ENCODE measurements around the gene HSD17B13. TPM values are rescaled to one million over a fixed set of nuclear protein-coding genes. Genes with fewer than 3 reads are reported as not detected.

Gene HSD17B13
- total and polyA plus RNA-seq, 2 of the 13 experiments (the other 11 are each of a cell fraction or from before 2014, with no cell fraction given) = 0.04 to 0.15 TPM

DNA sequence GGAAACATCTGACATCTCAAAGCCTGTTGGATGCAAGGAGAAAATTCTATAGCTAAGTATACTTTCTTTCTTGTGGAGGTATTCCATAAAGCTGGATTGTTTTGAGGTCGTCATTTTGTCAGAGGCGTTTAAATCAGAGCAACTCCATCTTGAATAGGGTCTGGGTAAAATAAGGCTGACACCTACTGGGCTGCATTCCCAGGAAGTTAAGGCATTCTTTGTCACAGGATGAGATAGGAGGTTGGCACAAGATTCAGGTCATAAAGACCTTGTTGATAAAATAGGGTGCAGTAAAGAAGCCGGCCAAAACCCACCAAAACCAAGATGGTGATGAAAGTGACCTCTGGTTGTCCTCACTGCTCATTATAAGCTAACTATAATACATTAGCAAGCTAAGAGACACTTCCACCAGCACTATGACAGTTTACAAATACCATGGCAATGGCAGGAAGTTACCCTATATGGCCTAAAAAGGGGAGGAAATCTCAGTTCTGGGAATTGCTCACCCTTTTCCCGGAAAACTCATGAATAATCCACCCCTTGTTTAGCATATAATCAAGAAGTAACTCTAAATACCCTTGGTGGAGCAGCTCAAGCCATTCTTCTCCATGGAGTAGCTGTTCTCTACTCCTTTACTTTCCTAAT is 11.9 kb downstream of the HSD17B13 start:
- Histone ChIP-seq H3K4me3 (replicated peaks in 1 of 3; ENCODE audit: insufficient read depth in 1 of 3, low read depth in 2 of 3, low read length in 3 of 3) (no peak overlapping the region), H3K4me1 (ENCODE audit: insufficient read depth, low read length) (peaks cover 6% of the 10 kb centered on the region; the same call in 1 of the 2 replicates), H2AFZ (ENCODE audit: low read length) (no peak overlapping the region), H3K79me2 (ENCODE audit: insufficient read depth, low read length) (no peaks in the 10 kb centered on the region), H3K36me3 (replicated peaks in 1 of 2; ENCODE audit: control insufficient read depth in 1 of 2, insufficient read depth in 2 of 2, low read length in 2 of 2) (no peaks in the 10 kb centered on the region), H4K20me1 (ENCODE audit: insufficient read depth, low read length) (no peaks in the 10 kb centered on the region), H3K9ac (ENCODE audit: insufficient read depth, low read depth, low read length) (no peak overlapping the region), H3K9me3 (ENCODE audit: low read length) (no peaks in the 10 kb centered on the region), H3K27ac (ENCODE audit: extremely low read length, insufficient read depth, low read length) (no peak overlapping the region), H3K4me2 (ENCODE audit: low read depth, low read length) (no peak overlapping the region), H3K27me3 (ENCODE audit: control insufficient read depth in 1 of 2, insufficient read depth in 2 of 2, low read length in 2 of 2) (no peaks in the 10 kb centered on the region)
- BruUV-seq (replicated peaks) = no TSS peak
- no peak for DNase-seq (ENCODE audit: low spot score)
- CTCF ChIA-PET (ENCODE audit: low intra/inter-chr PET ratio, low total read pairs) = no interaction called here
- WGBS (ENCODE audit: low lambda C conversion rate) = 47% methylated on average over 4 of the region's 4 CpGs
- POLR2A ChIA-PET = no interaction called here
- FAIRE-seq = peak; percentile 28
- intact Hi-C loops (cut with micrococcal nuclease; ENCODE audit: unreplicated experiment) (no loop called here), in situ Hi-C loops (cut with HindIII; ENCODE audit: extremely low pct_ligation_motif_present, low pct_unique_long_range_greater_than_20kb) (no loop called here)
- no peak for ATAC-seq
- TF ChIP-seq ZNF121 (CRISPR knock-in tag; IDR thresholded peaks at IDR 0.05) (no peak), ZNF777 (CRISPR knock-in tag; IDR thresholded peaks at IDR 0.05) (no peak), JARID2 (CRISPR knock-in tag; IDR thresholded peaks at IDR 0.05; ENCODE audit: insufficient replicate concordance) (no peak), FOXJ3 (CRISPR knock-in tag; IDR thresholded peaks at IDR 0.05; ENCODE audit: borderline replicate concordance) (no peak), POLR2AphosphoS5 (IDR thresholded peaks at IDR 0.05; ENCODE audit: low read depth, low read length) (no peak), POGZ (CRISPR knock-in tag; IDR thresholded peaks at IDR 0.05) (no peak), CBX1 (IDR thresholded peaks at IDR 0.05; ENCODE audit: low read depth) (no peak), NFIB (CRISPR knock-in tag; IDR thresholded peaks at IDR 0.05; ENCODE audit: borderline replicate concordance) (no peak), ZFP37 (CRISPR knock-in tag; IDR thresholded peaks at IDR 0.05; ENCODE audit: borderline replicate concordance) (no peak), HDAC2 (CRISPR knock-in tag; IDR thresholded peaks at IDR 0.05) (no peak)
- TF ChIP-seq, protein P1, sequence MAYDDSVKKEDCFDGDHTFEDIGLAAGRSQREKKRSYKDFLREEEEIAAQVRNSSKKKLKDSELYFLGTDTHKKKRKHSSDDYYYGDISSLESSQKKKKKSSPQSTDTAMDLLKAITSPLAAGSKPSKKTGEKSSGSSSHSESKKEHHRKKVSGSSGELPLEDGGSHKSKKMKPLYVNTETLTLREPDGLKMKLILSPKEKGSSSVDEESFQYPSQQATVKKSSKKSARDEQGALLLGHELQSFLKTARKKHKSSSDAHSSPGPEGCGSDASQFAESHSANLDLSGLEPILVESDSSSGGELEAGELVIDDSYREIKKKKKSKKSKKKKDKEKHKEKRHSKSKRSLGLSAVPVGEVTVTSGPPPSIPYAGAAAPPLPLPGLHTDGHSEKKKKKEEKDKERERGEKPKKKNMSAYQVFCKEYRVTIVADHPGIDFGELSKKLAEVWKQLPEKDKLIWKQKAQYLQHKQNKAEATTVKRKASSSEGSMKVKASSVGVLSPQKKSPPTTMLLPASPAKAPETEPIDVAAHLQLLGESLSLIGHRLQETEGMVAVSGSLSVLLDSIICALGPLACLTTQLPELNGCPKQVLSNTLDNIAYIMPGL (CRISPR knock-in tag; IDR thresholded peaks at IDR 0.05; ENCODE audit: borderline replicate concordance in 1 of 2, low read depth in 1 of 2) = no peak
- TF ChIP-seq, protein P2, sequence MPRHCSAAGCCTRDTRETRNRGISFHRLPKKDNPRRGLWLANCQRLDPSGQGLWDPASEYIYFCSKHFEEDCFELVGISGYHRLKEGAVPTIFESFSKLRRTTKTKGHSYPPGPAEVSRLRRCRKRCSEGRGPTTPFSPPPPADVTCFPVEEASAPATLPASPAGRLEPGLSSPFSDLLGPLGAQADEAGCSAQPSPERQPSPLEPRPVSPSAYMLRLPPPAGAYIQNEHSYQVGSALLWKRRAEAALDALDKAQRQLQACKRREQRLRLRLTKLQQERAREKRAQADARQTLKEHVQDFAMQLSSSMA (CRISPR knock-in tag; IDR thresholded peaks at IDR 0.05) = no peak
- TF ChIP-seq, protein P3, sequence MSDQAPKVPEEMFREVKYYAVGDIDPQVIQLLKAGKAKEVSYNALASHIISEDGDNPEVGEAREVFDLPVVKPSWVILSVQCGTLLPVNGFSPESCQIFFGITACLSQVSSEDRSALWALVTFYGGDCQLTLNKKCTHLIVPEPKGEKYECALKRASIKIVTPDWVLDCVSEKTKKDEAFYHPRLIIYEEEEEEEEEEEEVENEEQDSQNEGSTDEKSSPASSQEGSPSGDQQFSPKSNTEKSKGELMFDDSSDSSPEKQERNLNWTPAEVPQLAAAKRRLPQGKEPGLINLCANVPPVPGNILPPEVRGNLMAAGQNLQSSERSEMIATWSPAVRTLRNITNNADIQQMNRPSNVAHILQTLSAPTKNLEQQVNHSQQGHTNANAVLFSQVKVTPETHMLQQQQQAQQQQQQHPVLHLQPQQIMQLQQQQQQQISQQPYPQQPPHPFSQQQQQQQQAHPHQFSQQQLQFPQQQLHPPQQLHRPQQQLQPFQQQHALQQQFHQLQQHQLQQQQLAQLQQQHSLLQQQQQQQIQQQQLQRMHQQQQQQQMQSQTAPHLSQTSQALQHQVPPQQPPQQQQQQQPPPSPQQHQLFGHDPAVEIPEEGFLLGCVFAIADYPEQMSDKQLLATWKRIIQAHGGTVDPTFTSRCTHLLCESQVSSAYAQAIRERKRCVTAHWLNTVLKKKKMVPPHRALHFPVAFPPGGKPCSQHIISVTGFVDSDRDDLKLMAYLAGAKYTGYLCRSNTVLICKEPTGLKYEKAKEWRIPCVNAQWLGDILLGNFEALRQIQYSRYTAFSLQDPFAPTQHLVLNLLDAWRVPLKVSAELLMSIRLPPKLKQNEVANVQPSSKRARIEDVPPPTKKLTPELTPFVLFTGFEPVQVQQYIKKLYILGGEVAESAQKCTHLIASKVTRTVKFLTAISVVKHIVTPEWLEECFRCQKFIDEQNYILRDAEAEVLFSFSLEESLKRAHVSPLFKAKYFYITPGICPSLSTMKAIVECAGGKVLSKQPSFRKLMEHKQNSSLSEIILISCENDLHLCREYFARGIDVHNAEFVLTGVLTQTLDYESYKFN (CRISPR knock-in tag; conservative IDR thresholded peaks at IDR 0.05) = no peak
- TF ChIP-seq, protein P4, sequence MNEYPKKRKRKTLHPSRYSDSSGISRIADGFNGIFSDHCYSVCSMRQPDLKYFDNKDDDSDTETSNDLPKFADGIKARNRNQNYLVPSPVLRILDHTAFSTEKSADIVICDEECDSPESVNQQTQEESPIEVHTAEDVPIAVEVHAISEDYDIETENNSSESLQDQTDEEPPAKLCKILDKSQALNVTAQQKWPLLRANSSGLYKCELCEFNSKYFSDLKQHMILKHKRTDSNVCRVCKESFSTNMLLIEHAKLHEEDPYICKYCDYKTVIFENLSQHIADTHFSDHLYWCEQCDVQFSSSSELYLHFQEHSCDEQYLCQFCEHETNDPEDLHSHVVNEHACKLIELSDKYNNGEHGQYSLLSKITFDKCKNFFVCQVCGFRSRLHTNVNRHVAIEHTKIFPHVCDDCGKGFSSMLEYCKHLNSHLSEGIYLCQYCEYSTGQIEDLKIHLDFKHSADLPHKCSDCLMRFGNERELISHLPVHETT (CRISPR knock-in tag; conservative IDR thresholded peaks at IDR 0.05) = no peak
